B cell (primary cell): Measurements from ENCODE around the gene CCDC78. TPM values are rescaled to one million over a fixed set of nuclear protein-coding genes. Genes with fewer than 3 reads are reported as not detected.

Experiments used
- ATAC-seq: fragments of 200-7000 bp; cut with Tn5 transposase; one replicate; pipeline ENCODE4 v1.10.0; 2021; ENCODE audit warnings: low read depth, mild to moderate bottlenecking, moderate number of reproducible peaks, moderate library complexity
- CTCF ChIA-PET: fragments of 350-600 bp; sonication (Branson Sonifier 250); formaldehyde crosslinking; loops from one replicate; lab custom pipeline; 2021; ENCODE audit warnings: antibody characterized with exemption, inconsistent platforms; lab: Charles Lee
- POLR2A ChIA-PET: fragments of 350-600 bp; sonication (Branson Sonifier 250); formaldehyde crosslinking; loops from one replicate; lab custom pipeline; 2021; ENCODE audit warnings: antibody characterized with exemption; lab: Charles Lee
- DNase-seq: peaks from one replicate; pipeline ENCODE4 v3.0.0; 2013
- H2AFZ ChIP-seq: 2 replicates; pipeline ENCODE4 v1.6.1; 2012; ENCODE audit warnings: mild to moderate bottlenecking, low read depth, low read length; ENCODE audit not compliant: insufficient read depth, poor library complexity, severe bottlenecking
- H3K27ac ChIP-seq, 2 donors: 1 replicate in 1 of 2; 2 replicates in 1 of 2; pipeline ENCODE4 v1.5.1; 2012 to 2013; ENCODE audit warnings: low read length in 2 of 2, mild to moderate bottlenecking in 2 of 2, moderate library complexity in 1 of 2
- H3K27me3 ChIP-seq, 4 experiments: fragments of 200-600 bp in 1 of 4; sonication (generic) in 1 of 4; replicated peaks in 1 of 4; 1 replicate in 2 of 4; 2 replicates in 2 of 4; pipeline versions ENCODE4 v1.6.1 to v1.7.0; 2013 to 2016; ENCODE audit warnings: low read length in 3 of 4, mild to moderate bottlenecking in 2 of 4, mixed read lengths in 1 of 4, moderate library complexity in 1 of 4; ENCODE audit not compliant: insufficient read depth in 4 of 4, control insufficient read depth in 3 of 4; ENCODE audit errors: control extremely low read depth in 1 of 4
- H3K36me3 ChIP-seq, 2 experiments: replicated peaks in 1 of 2; 1 replicate in 1 of 2; 2 replicates in 1 of 2; pipeline versions ENCODE4 v1.6.1 to v1.7.1; 2013; ENCODE audit warnings: low read length in 1 of 2; ENCODE audit not compliant: insufficient read depth in 2 of 2, control insufficient read depth in 1 of 2; ENCODE audit errors: control extremely low read depth in 1 of 2, extremely low read depth in 1 of 2
- H3K4me1 ChIP-seq, 2 donors: fragments of 200-600 bp in 1 of 2; sonication (generic) in 1 of 2; 1 replicate in 1 of 2; 2 replicates in 1 of 2; pipeline versions ENCODE4 v1.5.1 to v1.6.1; 2013 to 2017; ENCODE audit warnings: low read length in 2 of 2; ENCODE audit not compliant: control insufficient read depth in 2 of 2, insufficient read depth in 2 of 2
- H3K4me2 ChIP-seq: replicated peaks from 2 replicates; pipeline ENCODE3; 2012; ENCODE audit warnings: mild to moderate bottlenecking, low read depth, low read length; ENCODE audit not compliant: poor library complexity, severe bottlenecking
- H3K4me3 ChIP-seq, 5 experiments: fragments of 200-600 bp in 1 of 5; sonication (generic) in 1 of 5; 1 replicate in 3 of 5; 2 replicates in 2 of 5; pipeline versions ENCODE4 v1.5.1 to v1.7.0; 2011 to 2016; ENCODE audit warnings: low read length in 4 of 5, mild to moderate bottlenecking in 4 of 5, low read depth in 2 of 5, control low read depth in 1 of 5, moderate library complexity in 1 of 5; ENCODE audit not compliant: insufficient read depth in 1 of 5; ENCODE audit errors: control extremely low read depth in 1 of 5, extremely low read depth in 1 of 5
- H3K79me2 ChIP-seq: fragments of 200-600 bp; sonication (generic); one replicate; pipeline ENCODE4 v1.6.0; 2016; ENCODE audit warnings: low read length; ENCODE audit not compliant: control insufficient read depth, insufficient read depth
- H3K9ac ChIP-seq: fragments of 200-600 bp; sonication (generic); 2 replicates; pipeline ENCODE4 v1.6.1; 2017; ENCODE audit warnings: mild to moderate bottlenecking, low read length, moderate library complexity
- H3K9me3 ChIP-seq, 3 donors: one replicate each; pipeline versions ENCODE4 v1.6.1 to v1.7.1; 2013; ENCODE audit warnings: low read length in 2 of 3; ENCODE audit not compliant: control insufficient read depth in 2 of 3, insufficient read depth in 1 of 3; ENCODE audit errors: control extremely low read depth in 1 of 3
- H4K20me1 ChIP-seq: 2 replicates; pipeline ENCODE4 v1.6.0; 2012; ENCODE audit warnings: mild to moderate bottlenecking, low read length; ENCODE audit not compliant: insufficient read depth, control insufficient read depth, poor library complexity, severe bottlenecking
- H3K27ac Mint-ChIP-seq: one replicate; pipeline ENCODE4 v1.8.0; 2021; ENCODE audit warnings: mixed read lengths
- H3K27me3 Mint-ChIP-seq: one replicate; pipeline ENCODE4 v1.8.0; 2021; ENCODE audit warnings: mixed read lengths
- H3K4me1 Mint-ChIP-seq: one replicate; pipeline ENCODE4 v1.8.0; 2021; ENCODE audit warnings: mixed read lengths
- H3K4me3 Mint-ChIP-seq: one replicate; pipeline ENCODE4 v1.8.0; 2021; ENCODE audit warnings: mixed read lengths
- H3K9me3 Mint-ChIP-seq: one replicate; pipeline ENCODE4 v1.8.0; 2022; ENCODE audit warnings: mixed read lengths; ENCODE audit not compliant: insufficient read depth
- CTCF ChIP-seq: fragments of 200-600 bp; IDR thresholded peaks from one replicate; pipeline ENCODE4 v1.8.0; 2022; ENCODE audit warnings: antibody characterized with exemption, mild to moderate bottlenecking
- EZH2 ChIP-seq: IDR thresholded peaks from 2 replicates; pipeline ENCODE4 v1.6.1; 2012; ENCODE audit warnings: borderline replicate concordance, low read depth, mild to moderate bottlenecking, moderate library complexity, low read length; ENCODE audit not compliant: insufficient read depth, poor library complexity, severe bottlenecking
- WGBS: methylation state at CpG from one replicate; pipeline ENCODE4 v1.1.5; 2013; ENCODE audit warnings: missing lambda C conversion rate; ENCODE audit not compliant: insufficient coverage; 5-methylcytosine and 5-hydroxymethylcytosine counted together
- intact Hi-C: fragments of 100-400 bp; cut with micrococcal nuclease; formaldehyde crosslinking; loops from one replicate; pipeline ENCODE4 v1.10.0; 2022
- polyA plus RNA-seq: library from polyadenylated mRNA; depleted of rRNA; stranded (reverse); fragments of >200 nt; gene quantifications from 2 replicates; pipeline ENCODE4 v1.2.3, GENCODE V29; 2012
- total RNA-seq, 2 donors: library from RNA; stranded (reverse); fragments of 120-200 nt in 1 of 2; gene quantifications; 1 replicate in 1 of 2; 2 replicates in 1 of 2; pipeline versions ENCODE4 v1.2.3 to v1.2.4, GENCODE V29; 2013 to 2022

CCDC78 gene
- total and polyA plus RNA-seq, 2 donors (not counting 1 experiment from before 2014, with no cell fraction given), result 11.8 to 34.2 TPM

- peaks cover 7% of the 10 kb centered on the region for H4K20me1 ChIP-seq
- H3K27ac ChIP-seq, result no peak overlapping the region
- no peaks in the 10 kb centered on the region for H3K9me3 ChIP-seq
- WGBS, result 98% methylated on average over 12 of the region's 12 CpGs
- H3K27ac Mint-ChIP-seq, result no peak overlapping the region
- H3K27me3 ChIP-seq, result no peaks in the 10 kb centered on the region
- ATAC-seq (no peak), DNase-seq (no peak)
- H3K4me1 ChIP-seq, result peaks cover 4 to 13% of the 10 kb centered on the region in 2 donors
- H3K36me3 ChIP-seq, result peaks cover 0 to 52% of the 10 kb centered on the region in 2 experiments
- no peak overlapping the region for H3K4me2 ChIP-seq
- no peak overlapping the region for H3K4me3 Mint-ChIP-seq
- H3K4me3 ChIP-seq, result no peak overlapping the region
- CTCF ChIA-PET, result interaction anchor here (1.2 to 2.6 kb wide), 3 partner anchors 8 to 22 kb away, joined by 3 to 21 read pairs (median 3); partner anchors contain the start of gene CIAO3
- POLR2A ChIA-PET, result interaction anchor here (0.6 kb wide), 1 partner anchor 9 kb away, joined by 3 read pairs; no protein-coding TSS in a partner anchor
- TF ChIP-seq CTCF (no peak), EZH2 (no peak)
- intact Hi-C loops, result no loop called here
- no peaks in the 10 kb centered on the region for H3K9me3 Mint-ChIP-seq
- no peaks in the 10 kb centered on the region for H3K27me3 Mint-ChIP-seq
- H3K9ac ChIP-seq, result no peak overlapping the region
- peaks cover 2% of the 10 kb centered on the region for H3K4me1 Mint-ChIP-seq
- H2AFZ ChIP-seq, result no peak overlapping the region
- no peaks in the 10 kb centered on the region for H3K79me2 ChIP-seq
These were observed 6.1 kb upstream of the CCDC78 start for GRCh38 chr16:732332-732731.

- ChIA-PET CTCF (interaction anchor here (0.5 to 2.6 kb wide), 3 partner anchors 11 to 21 kb away, joined by 3 to 21 read pairs (median 3); no protein-coding TSS in a partner anchor), POLR2A (no interaction called here)
- H3K4me2 ChIP-seq, result no peak overlapping the region
- TF ChIP-seq CTCF (no peak), EZH2 (no peak)
- peaks cover 13% of the 10 kb centered on the region for H4K20me1 ChIP-seq
- no peaks in the 10 kb centered on the region for H3K27me3 ChIP-seq
- H3K4me3 Mint-ChIP-seq, result no peak overlapping the region
- H3K79me2 ChIP-seq, result no peaks in the 10 kb centered on the region
- WGBS, result 84% methylated on average over 19 of the region's 22 CpGs
- H3K27ac ChIP-seq, result no peak overlapping the region
- H3K36me3 ChIP-seq, result peaks cover 0 to 41% of the 10 kb centered on the region in 2 experiments
- intact Hi-C loops, result no loop called here
- H3K4me1 Mint-ChIP-seq, result peaks cover 9% of the 10 kb centered on the region
- no peak overlapping the region for H3K4me3 ChIP-seq
- no peaks in the 10 kb centered on the region for H3K27me3 Mint-ChIP-seq
- DNase-seq (no peak), ATAC-seq (no peak)
- H3K9me3 Mint-ChIP-seq, result no peaks in the 10 kb centered on the region
- H2AFZ ChIP-seq, result no peak overlapping the region
- no peak overlapping the region for H3K9ac ChIP-seq
- H3K27ac Mint-ChIP-seq, result no peak overlapping the region
- peaks cover 10 to 21% of the 10 kb centered on the region in 2 donors for H3K4me1 ChIP-seq
- H3K9me3 ChIP-seq, result no peaks in the 10 kb centered on the region
These were observed 4.6 kb upstream of the CCDC78 start for GRCh38 chr16:730666-731509.
